Endothelial cell of umbilical vein (primary cell): ENCODE measurements around the gene PACRGL. TPM values are rescaled to one million over a fixed set of nuclear protein-coding genes. Genes with fewer than 3 reads are reported as not detected.

ENCODE experiments used
- BruUV-seq: library from RNA; stranded (reverse); fragments of 400-500 nt; replicated peaks from 2 replicates; lab custom pipeline; 2021; lab: Mats Ljungman, UMichigan
- CTCF ChIA-PET: fragments of 300-600, 350-600 bp; sonication (Branson Sonifier 250); formaldehyde crosslinking; loops from one replicate; lab custom pipeline; 2021; ENCODE audit warnings: antibody characterized with exemption, inconsistent platforms; lab: Charles Lee
- POLR2A ChIA-PET: fragments of 300-600, 350-600 bp; sonication (Branson Sonifier 250); formaldehyde crosslinking; loops from one replicate; lab custom pipeline; 2021; ENCODE audit warnings: antibody characterized with exemption, inconsistent platforms; lab: Charles Lee
- DNase-seq: peaks from one replicate; pipeline ENCODE4 v3.0.0-alpha.2; 2011; ENCODE audit warnings: low read depth, low spot score
- FAIRE-seq: peaks from 2 replicates; lab custom pipeline; 2011; peaks lifted over from hg19 to GRCh38; lab: Jason Lieb, UNC
- H2AFZ ChIP-seq: 2 replicates; pipeline ENCODE4 v1.6.0; 2012; ENCODE audit warnings: low read depth, low read length, control low read depth, inconsistent platforms
- H3K27ac ChIP-seq: 2 replicates; pipeline ENCODE4 v1.5.1; 2011; ENCODE audit warnings: low read depth, mild to moderate bottlenecking, control low read depth, low read length, moderate library complexity; ENCODE audit not compliant: insufficient read depth
- H3K27me3 ChIP-seq, 2 experiments: 2 replicates each; pipeline versions ENCODE4 v1.6.0 to v1.6.1; 2011; ENCODE audit warnings: low read length in 2 of 2, mixed read lengths in 1 of 2; ENCODE audit not compliant: control insufficient read depth in 2 of 2, insufficient read depth in 2 of 2
- H3K36me3 ChIP-seq, 2 experiments: 2 replicates in 1 of 2; 3 replicates in 1 of 2; pipeline ENCODE4 v1.5.1; 2011; ENCODE audit warnings: low read length in 2 of 2, mild to moderate bottlenecking in 1 of 2, moderate library complexity in 1 of 2; ENCODE audit not compliant: control insufficient read depth in 2 of 2, insufficient read depth in 2 of 2; ENCODE audit errors: extremely low read depth in 1 of 2
- H3K4me1 ChIP-seq: 3 replicates; pipeline ENCODE4 v1.5.1; 2011; ENCODE audit warnings: mild to moderate bottlenecking, low read length; ENCODE audit not compliant: control insufficient read depth, insufficient read depth; ENCODE audit errors: extremely low read depth
- H3K4me2 ChIP-seq: 2 replicates; pipeline ENCODE4 v1.6.1; 2011; ENCODE audit warnings: low read length, control low read depth, mixed read lengths; ENCODE audit not compliant: insufficient read depth
- H3K4me3 ChIP-seq, 3 experiments: fragments of 200-600 bp in 1 of 3; sonication (generic), shearing (Covaris generic) in 1 of 3; replicated peaks in 1 of 3; 2 replicates each; pipeline ENCODE4 v1.5.1; 2011 to 2016; ENCODE audit warnings: control low read depth in 3 of 3, low read length in 3 of 3, mild to moderate bottlenecking in 2 of 3, inconsistent platforms in 1 of 3, low read depth in 1 of 3, moderate library complexity in 1 of 3; ENCODE audit not compliant: insufficient read depth in 1 of 3
- H3K79me2 ChIP-seq: 2 replicates; pipeline ENCODE4 v1.6.0; 2012; ENCODE audit warnings: low read length, inconsistent platforms; ENCODE audit not compliant: control insufficient read depth, insufficient read depth
- H3K9ac ChIP-seq: replicated peaks from 2 replicates; pipeline ENCODE3; 2011; ENCODE audit warnings: low read length, control low read depth; ENCODE audit not compliant: insufficient read depth; ENCODE audit errors: extremely low read depth
- H3K9me1 ChIP-seq: replicated peaks from 3 replicates; pipeline ENCODE4 v1.6.0; 2011; ENCODE audit warnings: mild to moderate bottlenecking, low read length; ENCODE audit not compliant: control insufficient read depth, insufficient read depth; ENCODE audit errors: extremely low read depth
- H3K9me3 ChIP-seq: replicated peaks from 2 replicates; pipeline ENCODE4 v1.5.1; 2012; ENCODE audit warnings: low read length, inconsistent platforms; ENCODE audit not compliant: control insufficient read depth, insufficient read depth
- H4K20me1 ChIP-seq: replicated peaks from 2 replicates; pipeline ENCODE3; 2011; ENCODE audit warnings: mild to moderate bottlenecking, low read length; ENCODE audit not compliant: control insufficient read depth, insufficient read depth; ENCODE audit errors: extremely low read depth
- CTCF ChIP-seq, 2 donors: IDR thresholded peaks; 1 replicate in 1 of 2; 2 replicates in 1 of 2; pipeline ENCODE4 v1.5.1; 2011; ENCODE audit warnings: low read length in 2 of 2, mild to moderate bottlenecking in 2 of 2, moderate library complexity in 2 of 2, control low read depth in 1 of 2, inconsistent platforms in 1 of 2, low read depth in 1 of 2; ENCODE audit not compliant: insufficient read depth in 1 of 2; ENCODE audit errors: extremely low read depth in 1 of 2
- EZH2 ChIP-seq: IDR thresholded peaks from 2 replicates; pipeline ENCODE4 v1.6.1; 2012; ENCODE audit warnings: borderline replicate concordance, low read depth, mild to moderate bottlenecking, moderate library complexity, low read length, inconsistent platforms; ENCODE audit not compliant: severe bottlenecking
- FOS ChIP-seq: IDR thresholded peaks from 2 replicates; pipeline ENCODE4 v1.6.1; 2011; ENCODE audit warnings: mild to moderate bottlenecking, low read length, moderate library complexity, borderline replicate concordance; ENCODE audit not compliant: insufficient read depth
- GATA2 ChIP-seq: IDR thresholded peaks from 2 replicates; pipeline ENCODE4 v1.7.0; 2011; ENCODE audit warnings: low read depth, mild to moderate bottlenecking, moderate library complexity, mixed read lengths, low read length; ENCODE audit not compliant: insufficient read length, insufficient read depth
- JUN ChIP-seq: IDR thresholded peaks from 2 replicates; pipeline ENCODE4 v1.6.1; 2011; ENCODE audit warnings: borderline replicate concordance, low read depth; ENCODE audit not compliant: insufficient read length, insufficient read depth
- MYC ChIP-seq: IDR thresholded peaks from one replicate; pipeline ENCODE4 v1.6.1; 2011; ENCODE audit warnings: mild to moderate bottlenecking, low read depth, low read length
- POLR2A ChIP-seq: IDR thresholded peaks from 2 replicates; pipeline ENCODE4 v1.6.1; 2012; ENCODE audit warnings: low read depth, mild to moderate bottlenecking, control low read depth, low read length
- POLR2AphosphoS5 ChIP-seq: IDR thresholded peaks from 2 replicates; pipeline ENCODE4 v1.6.1; 2012; ENCODE audit warnings: low read depth, mild to moderate bottlenecking, control low read depth, low read length, moderate library complexity; ENCODE audit not compliant: insufficient read depth
- dilution Hi-C: fragments of 300-500 bp; cut with MboI; formaldehyde crosslinking; loops from one replicate; pipeline ENCODE4 v1.15.0; 2019; ENCODE audit warnings: low sequenced_read_pairs; ENCODE audit not compliant: extremely low pct_ligation_motif_present
- intact Hi-C: fragments of 100-400 bp; cut with micrococcal nuclease; formaldehyde crosslinking; loops from one replicate; pipeline ENCODE4 v1.10.0; 2022
- polyA plus RNA-seq, 4 experiments: library from polyadenylated mRNA; depleted of rRNA in 3 of 4; stranded (reverse) in 3 of 4; unstranded in 1 of 4; fragments of >200 nt; gene quantifications; 2 replicates each; pipeline versions ENCODE4 v1.2.1 to v1.2.3, GENCODE V29; 2011 to 2012; ENCODE audit warnings: missing spikeins in 1 of 4
- total RNA-seq: library from RNA; stranded (reverse); gene quantifications from 2 replicates; pipeline ENCODE4 v1.2.3, GENCODE V29; 2021
- TF ChIP-seq, protein P1 (sequence below): IDR thresholded peaks from 2 replicates; pipeline ENCODE4 v1.6.1; 2011; ENCODE audit not compliant: insufficient read depth, insufficient read length

Gene PACRGL
- total and polyA plus RNA-seq, 2 donors (not counting 3 experiments of a cell fraction or from before 2014, with no cell fraction given), result 9.2 to 19.2 TPM

DNA sequence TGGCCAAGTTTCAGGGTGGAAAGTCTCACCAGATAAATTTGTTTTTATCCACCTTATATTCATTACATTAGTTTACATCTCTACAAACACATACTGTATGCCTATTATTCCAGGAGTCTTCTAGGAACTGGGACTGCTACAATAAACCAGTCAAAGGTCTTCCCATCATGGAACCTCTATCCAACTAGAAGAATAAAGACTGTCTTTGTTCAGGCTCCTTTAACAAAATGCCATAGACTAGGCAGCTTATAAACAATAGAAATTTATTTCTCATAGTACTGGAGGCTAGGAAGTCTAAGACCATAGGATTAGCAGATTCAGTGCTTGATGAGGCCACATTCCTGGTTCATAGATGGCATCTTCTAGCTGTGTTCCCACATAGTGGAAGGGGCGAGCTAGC, 61.6 kb downstream of the PACRGL start:
- BruUV-seq, result no TSS peak
- no peak overlapping the region for H2AFZ ChIP-seq
- H3K4me3 ChIP-seq, result no peak overlapping the region
- no peaks in the 10 kb centered on the region for H3K79me2 ChIP-seq
- H3K36me3 ChIP-seq, result no peaks in the 10 kb centered on the region
- H3K9me3 ChIP-seq, result no peaks in the 10 kb centered on the region
- no peak for FAIRE-seq
- no peak overlapping the region for H3K9ac ChIP-seq
- H4K20me1 ChIP-seq, result no peaks in the 10 kb centered on the region
- H3K9me1 ChIP-seq, result no peaks in the 10 kb centered on the region
- DNase-seq, result no peak
- H3K27me3 ChIP-seq, result no peaks in the 10 kb centered on the region
- POLR2A ChIA-PET, result no interaction called here
- intact Hi-C loops (no loop called here), dilution Hi-C loops (no loop called here)
- no peak overlapping the region for H3K27ac ChIP-seq
- no peak overlapping the region for H3K4me2 ChIP-seq
- CTCF ChIA-PET, result interaction anchor here (2.4 kb wide), 1 partner anchor 11 kb away, joined by 11 read pairs; no protein-coding TSS in a partner anchor
- H3K4me1 ChIP-seq, result no peaks in the 10 kb centered on the region
- TF ChIP-seq CTCF (IDR thresholded peaks at IDR 0.05; ENCODE audit: extremely low read depth in 1 of 2, insufficient read depth in 1 of 2, low read depth in 1 of 2, low read length in 2 of 2) (no peak), FOS (no peak), MYC (no peak), POLR2A (no peak), POLR2AphosphoS5 (no peak), JUN (no peak), GATA2 (no peak), EZH2 (no peak)
- TF ChIP-seq, protein P1, sequence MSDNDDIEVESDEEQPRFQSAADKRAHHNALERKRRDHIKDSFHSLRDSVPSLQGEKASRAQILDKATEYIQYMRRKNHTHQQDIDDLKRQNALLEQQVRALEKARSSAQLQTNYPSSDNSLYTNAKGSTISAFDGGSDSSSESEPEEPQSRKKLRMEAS, result no peak
